ENCODE measurements around the gene COLEC11.

The COLEC11 gene

DNA sequence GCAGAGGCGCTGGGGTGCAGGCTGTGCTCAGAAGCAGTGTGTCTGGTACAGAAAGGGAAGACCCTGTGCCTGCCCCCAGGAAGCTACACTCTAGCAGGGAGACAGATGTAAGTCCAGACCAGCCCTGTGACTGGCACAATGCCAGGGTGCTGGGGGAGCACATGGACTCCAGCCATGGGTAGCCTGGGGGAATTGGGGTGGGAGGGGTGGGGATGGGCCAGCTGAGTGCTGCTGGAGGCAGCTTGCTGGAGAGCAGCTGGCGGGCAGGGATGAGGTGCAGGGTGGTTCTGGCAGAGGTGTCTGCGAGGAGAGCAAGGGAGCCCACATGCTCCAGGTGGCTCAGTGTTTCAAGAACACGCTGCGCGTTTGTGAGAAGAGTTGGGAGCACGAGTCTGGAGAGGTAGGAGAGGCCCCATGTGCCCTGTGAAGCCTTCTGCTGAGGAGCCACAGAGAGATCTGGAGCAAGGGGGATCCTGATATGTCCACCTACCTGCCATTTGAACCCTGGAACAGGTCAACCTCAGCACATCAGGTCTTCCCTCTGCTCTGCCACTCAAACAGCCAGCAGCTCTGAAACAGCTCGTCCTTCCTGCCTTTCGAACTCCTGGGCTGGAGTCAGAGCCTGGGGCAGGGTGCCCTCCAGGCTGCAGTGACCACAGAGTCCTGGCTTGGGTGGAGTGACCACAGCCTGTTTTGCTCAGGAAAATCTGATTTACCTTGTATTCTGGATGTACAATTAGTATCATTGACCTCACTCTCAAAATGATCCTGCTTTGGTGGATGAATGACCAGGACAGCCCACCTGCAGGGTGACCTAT lies 78.2 kb downstream of the COLEC11 start:
- no peak overlapping the region for H3K27ac Mint-ChIP-seq
- no peaks in the 10 kb centered on the region for H3K27me3 Mint-ChIP-seq (ENCODE audit: low read depth)
- TF ChIP-seq, protein P1, sequence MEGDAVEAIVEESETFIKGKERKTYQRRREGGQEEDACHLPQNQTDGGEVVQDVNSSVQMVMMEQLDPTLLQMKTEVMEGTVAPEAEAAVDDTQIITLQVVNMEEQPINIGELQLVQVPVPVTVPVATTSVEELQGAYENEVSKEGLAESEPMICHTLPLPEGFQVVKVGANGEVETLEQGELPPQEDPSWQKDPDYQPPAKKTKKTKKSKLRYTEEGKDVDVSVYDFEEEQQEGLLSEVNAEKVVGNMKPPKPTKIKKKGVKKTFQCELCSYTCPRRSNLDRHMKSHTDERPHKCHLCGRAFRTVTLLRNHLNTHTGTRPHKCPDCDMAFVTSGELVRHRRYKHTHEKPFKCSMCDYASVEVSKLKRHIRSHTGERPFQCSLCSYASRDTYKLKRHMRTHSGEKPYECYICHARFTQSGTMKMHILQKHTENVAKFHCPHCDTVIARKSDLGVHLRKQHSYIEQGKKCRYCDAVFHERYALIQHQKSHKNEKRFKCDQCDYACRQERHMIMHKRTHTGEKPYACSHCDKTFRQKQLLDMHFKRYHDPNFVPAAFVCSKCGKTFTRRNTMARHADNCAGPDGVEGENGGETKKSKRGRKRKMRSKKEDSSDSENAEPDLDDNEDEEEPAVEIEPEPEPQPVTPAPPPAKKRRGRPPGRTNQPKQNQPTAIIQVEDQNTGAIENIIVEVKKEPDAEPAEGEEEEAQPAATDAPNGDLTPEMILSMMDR (IDR thresholded peaks at IDR 0.05; ENCODE audit: unreplicated experiment in 3 of 3), result no peak
- H3K9me3 Mint-ChIP-seq, result no peaks in the 10 kb centered on the region
- H3K4me1 Mint-ChIP-seq, result no peaks in the 10 kb centered on the region
- no peaks in the 10 kb centered on the region for H3K36me3 Mint-ChIP-seq (ENCODE audit: low read depth)
- no peak overlapping the region for H3K4me3 Mint-ChIP-seq

DNA sequence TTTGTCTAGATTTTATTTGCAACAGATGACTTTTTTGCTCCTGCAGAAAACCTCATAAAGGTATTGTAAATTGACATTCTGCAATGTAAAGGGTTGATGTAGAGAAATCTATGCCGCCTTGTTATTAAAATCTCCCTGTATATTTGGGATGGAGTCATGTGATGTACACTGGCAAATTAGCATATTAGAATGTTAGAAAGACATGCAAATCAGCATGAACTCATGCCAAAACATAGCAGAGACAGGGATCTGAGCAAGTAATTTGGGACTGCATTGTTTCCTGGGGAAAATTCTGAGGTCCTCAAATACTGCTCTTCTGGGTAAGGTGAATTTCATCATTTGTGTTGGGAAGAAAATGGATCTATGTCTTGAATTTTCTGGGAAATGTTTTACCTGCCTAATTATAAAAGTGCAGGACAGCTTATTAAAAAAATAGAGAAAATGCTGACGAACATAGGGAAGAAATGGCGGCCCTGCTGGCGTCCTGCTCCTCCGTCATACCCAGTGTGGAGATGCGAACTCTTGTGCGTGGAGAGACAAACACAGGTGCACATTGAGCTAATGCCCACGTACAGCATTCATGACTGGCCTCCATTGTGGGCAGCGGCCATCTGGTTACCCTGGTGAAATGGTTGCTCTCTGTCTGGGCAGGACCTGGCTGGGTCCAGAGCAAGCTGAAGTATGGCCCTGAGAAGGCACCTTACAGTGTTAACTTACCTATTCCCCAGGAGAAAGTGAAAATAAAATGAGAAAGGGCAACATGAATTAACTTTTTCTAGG lies 79.3 kb downstream of the COLEC11 start:
- Mint-ChIP-seq H3K9me3 (no peaks in the 10 kb centered on the region), H3K4me1 (no peaks in the 10 kb centered on the region), H3K27me3 (ENCODE audit: low read depth) (peaks cover 5% of the 10 kb centered on the region), H3K27ac (no peak overlapping the region), H3K4me3 (no peak overlapping the region), H3K36me3 (ENCODE audit: low read depth) (no peaks in the 10 kb centered on the region)
- TF ChIP-seq, protein P1 (IDR thresholded peaks at IDR 0.05; ENCODE audit: unreplicated experiment in 3 of 3), result no peak

DNA sequence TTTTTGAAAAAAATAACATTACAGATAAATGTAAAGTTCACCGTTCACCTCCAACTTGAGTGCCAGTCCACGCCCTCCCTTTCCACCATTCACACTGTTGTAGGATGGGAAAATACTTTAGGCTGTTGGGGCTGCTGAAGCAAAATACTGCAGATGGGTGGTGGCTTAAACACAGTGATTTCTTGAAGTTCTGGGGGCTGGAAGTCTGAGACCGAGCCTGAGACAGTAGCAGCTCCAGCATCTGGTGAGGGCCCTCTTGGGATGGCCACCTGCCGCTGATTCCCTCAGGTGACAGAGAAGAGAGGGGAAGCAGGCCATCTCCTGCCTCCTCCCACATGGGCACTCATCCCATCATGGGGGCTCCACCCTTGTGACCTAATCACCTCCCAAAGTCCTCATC lies 80.8 kb downstream of the COLEC11 start:
- Mint-ChIP-seq H3K27ac (no peak overlapping the region), H3K36me3 (ENCODE audit: low read depth) (no peaks in the 10 kb centered on the region), H3K9me3 (no peaks in the 10 kb centered on the region), H3K27me3 (ENCODE audit: low read depth) (peaks cover 11% of the 10 kb centered on the region), H3K4me1 (no peaks in the 10 kb centered on the region), H3K4me3 (no peak overlapping the region)
- TF ChIP-seq, protein P1 (IDR thresholded peaks at IDR 0.05; ENCODE audit: unreplicated experiment in 3 of 3), result no peak

DNA sequence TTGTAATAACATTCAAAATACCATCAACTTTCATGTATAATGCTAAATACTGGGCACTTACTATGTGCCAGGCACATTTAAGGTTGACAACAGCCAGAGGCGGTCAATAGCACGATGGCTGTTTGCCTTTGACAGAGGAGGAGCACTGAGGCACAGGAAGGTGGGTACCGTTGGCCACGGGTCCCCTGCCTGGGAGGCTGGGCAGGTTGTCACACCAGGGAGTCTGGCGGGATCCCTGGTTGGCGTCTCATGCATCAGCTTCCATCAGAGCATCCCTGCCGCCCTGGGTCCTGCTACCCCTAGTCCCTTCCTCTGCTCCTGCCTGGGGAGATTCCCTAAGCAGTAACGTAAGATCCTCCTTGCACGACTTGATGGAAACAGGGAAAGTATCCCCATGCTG lies 82.5 kb downstream of the COLEC11 start:
- Mint-ChIP-seq H3K27me3 (ENCODE audit: low read depth) (peaks cover 11% of the 10 kb centered on the region), H3K4me3 (no peak overlapping the region), H3K4me1 (no peaks in the 10 kb centered on the region), H3K27ac (no peak overlapping the region), H3K36me3 (ENCODE audit: low read depth) (no peaks in the 10 kb centered on the region), H3K9me3 (no peaks in the 10 kb centered on the region)
- TF ChIP-seq, protein P1 (IDR thresholded peaks at IDR 0.05; ENCODE audit: unreplicated experiment in 3 of 3), result no peak

DNA sequence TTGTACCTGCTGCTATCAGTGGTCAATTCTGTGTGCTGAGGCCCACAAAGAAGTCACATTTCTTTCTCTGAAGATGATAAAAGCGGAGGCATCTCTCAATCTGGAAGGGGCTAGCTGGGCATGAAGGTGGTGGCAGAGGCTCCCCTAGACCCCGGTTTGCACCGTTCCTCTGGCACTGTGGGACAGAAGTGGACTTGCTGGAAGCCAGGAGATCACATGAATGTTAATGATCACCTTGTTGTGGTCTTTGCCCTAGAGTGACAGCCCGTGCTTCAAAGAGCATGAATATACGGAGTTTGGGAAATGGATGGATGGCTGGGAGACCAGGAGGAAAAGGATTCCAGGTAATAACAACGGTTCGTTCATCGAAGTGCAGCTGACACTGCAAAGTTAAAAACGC lies 83.3 kb downstream of the COLEC11 start:
- peaks cover 11% of the 10 kb centered on the region for H3K27me3 Mint-ChIP-seq (ENCODE audit: low read depth)
- no peaks in the 10 kb centered on the region for H3K36me3 Mint-ChIP-seq (ENCODE audit: low read depth)

More for the DNA sequence above, 83.3 kb downstream of the COLEC11 start:
- Mint-ChIP-seq H3K4me3 (no peak overlapping the region), H3K9me3 (no peaks in the 10 kb centered on the region), H3K27ac (no peak overlapping the region), H3K4me1 (no peaks in the 10 kb centered on the region)
- TF ChIP-seq, protein P1 (IDR thresholded peaks at IDR 0.05; ENCODE audit: unreplicated experiment in 3 of 3), result no peak
